PFSK-1 (cell line): ENCODE data around the gene FOXR1.

Experiments used
- FOXP2 ChIP-seq: optimal IDR thresholded peaks from 2 replicates; pipeline ENCODE3; 2011; ENCODE audit warnings: borderline replicate concordance, control low read depth, inconsistent platforms; ENCODE audit not compliant: insufficient read depth; ENCODE audit errors: extremely low read length, extremely low read depth
- POLR2AphosphoS5 ChIP-seq: IDR thresholded peaks from 2 replicates; pipeline ENCODE4 v1.6.1; 2012; ENCODE audit warnings: low read depth, mild to moderate bottlenecking, control low read depth, low read length, moderate library complexity
- REST ChIP-seq, 2 experiments: IDR thresholded peaks; 2 replicates each; pipeline versions ENCODE4 v1.6.1 to v1.8.0; 2011 to 2012; ENCODE audit warnings: low read depth in 2 of 2, low read length in 2 of 2, control low read depth in 1 of 2, inconsistent platforms in 1 of 2, mild to moderate bottlenecking in 1 of 2, moderate library complexity in 1 of 2; ENCODE audit not compliant: insufficient read depth in 1 of 2
- SIN3A ChIP-seq: IDR thresholded peaks from 2 replicates; pipeline ENCODE4 v1.6.1; 2012; ENCODE audit warnings: mild to moderate bottlenecking, low read length, moderate library complexity, borderline replicate concordance; ENCODE audit not compliant: insufficient read depth
- TAF1 ChIP-seq: IDR thresholded peaks from 2 replicates; pipeline ENCODE4 v1.6.1; 2012; ENCODE audit warnings: low read length, control low read depth, borderline replicate concordance; ENCODE audit not compliant: insufficient read depth

FOXR1 gene

DNA sequence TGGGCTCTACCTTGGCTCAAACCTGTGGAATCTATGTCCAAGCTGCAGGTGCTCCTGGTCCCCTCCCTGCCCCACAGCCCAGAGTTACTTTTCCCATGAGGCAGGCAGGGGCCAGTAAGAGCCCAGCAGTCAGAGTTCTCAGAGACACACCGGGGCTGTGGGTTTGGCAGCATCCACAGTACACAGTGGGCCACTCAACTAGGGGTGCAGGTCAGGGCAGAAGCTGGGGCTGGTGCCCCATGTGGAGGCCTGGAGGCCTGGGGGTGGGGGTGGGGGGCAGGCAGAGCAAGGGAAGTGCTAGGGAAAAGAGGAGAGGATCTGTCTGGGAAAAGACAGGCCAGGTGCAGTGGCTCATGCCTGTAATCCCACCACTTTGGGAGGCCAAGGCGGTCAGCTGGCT lies 13.0 kb upstream of the FOXR1 start:
- TF ChIP-seq POLR2AphosphoS5, result no peak
- no peak for TF ChIP-seq FOXP2
- TF ChIP-seq TAF1, result no peak
- no peak for TF ChIP-seq SIN3A
- TF ChIP-seq REST (IDR thresholded peaks at IDR 0.05; ENCODE audit: insufficient read depth in 1 of 2, low read depth in 2 of 2, low read length in 2 of 2), result no peak

GRCh38 chr11:118961189-118961588 lies 10.4 kb upstream of the FOXR1 start:
- TF ChIP-seq POLR2AphosphoS5, result no peak
- no peak for TF ChIP-seq SIN3A
- TF ChIP-seq REST (IDR thresholded peaks at IDR 0.05; ENCODE audit: insufficient read depth in 1 of 2, low read depth in 2 of 2, low read length in 2 of 2), result no peak
- TF ChIP-seq TAF1, result no peak
- no peak for TF ChIP-seq FOXP2

DNA sequence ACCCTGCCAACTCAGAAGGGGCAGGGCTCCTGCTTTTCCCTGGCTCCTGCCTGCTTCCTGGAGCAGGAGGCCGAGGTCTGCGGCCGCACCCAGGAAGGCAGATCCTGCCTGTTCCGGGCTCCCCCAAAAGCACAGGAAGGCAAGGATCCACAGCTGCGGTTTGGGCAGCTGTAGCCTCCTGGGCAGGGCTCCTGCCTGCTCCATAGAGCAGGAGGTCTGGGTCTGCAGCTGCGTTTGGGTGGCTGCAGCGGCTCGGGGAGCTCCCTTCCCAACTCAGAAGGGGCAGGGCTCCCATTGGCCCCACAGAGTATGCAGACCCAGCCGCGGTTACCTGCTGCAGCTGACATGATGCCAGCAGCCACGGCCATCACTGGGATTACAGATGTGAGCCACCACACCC lies 10.0 kb upstream of the FOXR1 start:
- TF ChIP-seq POLR2AphosphoS5 (no peak), REST (IDR thresholded peaks at IDR 0.05; ENCODE audit: insufficient read depth in 1 of 2, low read depth in 2 of 2, low read length in 2 of 2) (no peak), FOXP2 (no peak), TAF1 (no peak), SIN3A (no peak)

DNA sequence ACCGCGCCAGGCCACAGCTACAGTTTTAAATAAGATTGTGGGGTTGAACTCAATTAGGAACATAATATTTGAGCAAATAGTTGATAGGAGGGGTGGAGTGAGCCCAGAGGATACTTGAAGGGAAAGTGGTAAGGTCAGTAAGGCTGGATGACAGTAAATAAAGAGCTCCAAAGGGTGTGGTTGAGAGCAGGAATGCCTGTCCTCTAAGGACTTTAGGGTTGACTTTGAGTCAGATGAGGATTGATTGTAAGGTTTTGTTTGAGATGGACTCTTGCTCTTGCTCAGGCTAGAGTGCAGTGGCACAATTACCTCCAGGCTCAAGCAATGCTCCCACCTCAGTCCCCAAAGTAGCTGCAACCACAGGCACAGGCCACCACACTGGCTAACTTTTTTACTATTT lies 2.4 kb downstream of the FOXR1 start:
- no peak for TF ChIP-seq TAF1
- no peak for TF ChIP-seq SIN3A
- TF ChIP-seq POLR2AphosphoS5, result no peak
- no peak for TF ChIP-seq FOXP2
- no peak for TF ChIP-seq REST (IDR thresholded peaks at IDR 0.05; ENCODE audit: insufficient read depth in 1 of 2, low read depth in 2 of 2, low read length in 2 of 2)
